Neuron (in vitro differentiated cells): ENCODE results near the gene NEU1.
"Not testable (repeated sequence)": the region's sequence is repeated elsewhere in the genome, so short reads cannot be mapped to it uniquely, and the experiment has no call there.

Experiments used
- H2AFZ ChIP-seq: one replicate; pipeline ENCODE4 v1.6.1; 2013; ENCODE audit warnings: low read depth, mild to moderate bottlenecking, inconsistent platforms, low read length, moderate library complexity
- H3K27me3 ChIP-seq: one replicate; pipeline ENCODE4 v1.6.1; 2013; ENCODE audit warnings: low read length; ENCODE audit not compliant: insufficient read depth
- H3K36me3 ChIP-seq: one replicate; pipeline ENCODE4 v1.6.1; 2013; ENCODE audit warnings: low read length; ENCODE audit not compliant: insufficient read depth
- H3K4me1 ChIP-seq: one replicate; pipeline ENCODE4 v1.6.1; 2013; ENCODE audit warnings: low read length; ENCODE audit not compliant: insufficient read depth
- H3K4me3 ChIP-seq: 2 replicates; pipeline ENCODE4 v1.5.1; 2013; ENCODE audit warnings: mild to moderate bottlenecking, low read length, moderate library complexity
- H3K9me3 ChIP-seq: one replicate; pipeline ENCODE4 v1.6.1; 2013; ENCODE audit warnings: low read length

Gene NEU1

DNA sequence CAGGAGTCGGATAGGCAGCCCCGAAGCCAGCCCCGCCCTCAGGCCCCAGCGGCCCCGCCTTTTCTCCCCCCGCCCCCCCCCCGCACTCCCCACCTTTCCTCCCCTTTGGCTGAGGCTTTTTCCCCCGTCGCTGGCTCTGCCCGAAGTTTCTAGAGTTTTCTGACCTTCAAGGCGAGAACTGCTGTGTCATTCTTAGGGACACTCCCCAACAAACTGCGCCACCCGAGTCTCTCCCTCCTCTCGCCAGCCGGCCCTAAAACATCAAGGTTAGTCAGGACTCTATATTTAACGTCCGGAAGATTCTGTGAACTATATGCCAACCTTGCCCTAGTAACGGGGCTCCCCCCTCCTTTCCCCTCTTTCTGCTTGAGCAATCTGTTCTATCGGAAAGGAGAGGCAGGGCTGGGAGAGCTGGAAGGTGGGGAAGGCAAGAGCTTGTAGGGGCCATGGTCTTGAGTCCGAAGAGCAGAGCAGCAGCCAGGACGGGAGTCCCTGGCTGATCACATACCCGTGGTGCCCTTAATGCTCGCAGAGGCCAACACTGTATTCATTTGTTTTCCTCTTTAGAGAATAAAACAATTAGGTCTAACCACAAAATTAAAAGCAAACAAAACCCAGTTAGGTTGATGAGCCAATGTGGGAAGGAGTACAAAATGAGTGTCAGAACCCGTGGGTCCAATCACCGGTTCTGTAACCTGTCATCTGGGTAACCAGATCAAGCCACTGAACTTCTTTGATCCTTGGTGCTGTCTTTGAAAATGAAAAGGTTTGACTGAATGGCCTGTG, 40.4 kb downstream of the NEU1 start:
- Histone ChIP-seq H3K27me3 (no peaks in the 10 kb centered on the region), H3K36me3 (no peaks in the 10 kb centered on the region), H3K9me3 (no peaks in the 10 kb centered on the region), H2AFZ (no peak overlapping the region), H3K4me1 (peaks cover 15% of the 10 kb centered on the region), H3K4me3 (peak overlapping the region; percentile 45)

GRCh38 chr6:31821301-31822035, 41.2 kb downstream of the NEU1 start:
- H3K36me3 ChIP-seq = no peaks in the 10 kb centered on the region
- H3K9me3 ChIP-seq = no peaks in the 10 kb centered on the region
- H3K4me3 ChIP-seq = peak overlapping the region; percentile 45
- H3K4me1 ChIP-seq = peaks cover 11% of the 10 kb centered on the region
- H3K27me3 ChIP-seq = no peaks in the 10 kb centered on the region
- peak overlapping the region; percentile 87 for H2AFZ ChIP-seq

DNA sequence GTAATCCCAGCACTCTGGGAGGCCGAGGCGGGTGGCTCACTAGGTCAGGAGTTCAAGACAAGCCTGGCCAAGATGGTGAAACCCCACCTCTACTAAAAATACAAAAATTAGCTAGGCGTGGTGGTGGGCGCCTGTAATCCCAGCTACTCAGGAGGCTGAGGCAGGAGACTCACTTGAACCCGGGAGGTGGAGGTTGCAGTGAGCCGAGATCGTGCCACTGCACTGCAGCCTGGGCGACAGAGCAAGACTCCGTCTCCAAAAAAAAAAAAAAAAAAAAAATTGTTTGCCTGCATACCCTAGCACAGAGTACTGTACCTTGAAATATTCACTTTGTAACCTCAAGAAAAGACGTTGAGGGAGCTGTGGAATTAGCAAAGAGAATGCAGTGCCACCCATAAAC, 42.2 kb downstream of the NEU1 start:
- H3K27me3 ChIP-seq, H2AFZ ChIP-seq, H3K4me3 ChIP-seq, H3K4me1 ChIP-seq, H3K9me3 ChIP-seq, H3K36me3 ChIP-seq: not testable (repeated sequence)

- Histone ChIP-seq H3K9me3 (no peaks in the 10 kb centered on the region), H2AFZ (no peak overlapping the region), H3K4me3 (no peak overlapping the region), H3K4me1 (peaks cover 7% of the 10 kb centered on the region), H3K36me3 (no peaks in the 10 kb centered on the region), H3K27me3 (no peaks in the 10 kb centered on the region)
Measured at GRCh38 chr6:31819871-31820299, 42.7 kb downstream of the NEU1 start.

GRCh38 chr6:31817929-31818511, 44.6 kb downstream of the NEU1 start:
- not testable (repeated sequence) for H3K27me3 ChIP-seq, H2AFZ ChIP-seq, H3K4me1 ChIP-seq, H3K9me3 ChIP-seq, H3K4me3 ChIP-seq, H3K36me3 ChIP-seq

- H3K4me1 ChIP-seq = not testable (repeated sequence)
- peak overlapping the region; percentile 38 for H3K4me3 ChIP-seq
Measured at GRCh38 chr6:31817133-31817928, 45.3 kb downstream of the NEU1 start.

GRCh38 chr6:31815025-31815838, 47.4 kb downstream of the NEU1 start, which contains the start of the genes HSPA1A and HSPA1L:
HSPA1A (plus strand) TSS chr6:31815543; CDS start chr6:31815757, 214 bp downstream.
HSPA1L (minus strand) TSS chr6:31815283; CDS start chr6:31811972, 3,311 bp downstream.
- H3K27me3 ChIP-seq = no peaks in the 10 kb centered on the region
- no peaks in the 10 kb centered on the region for H3K4me1 ChIP-seq
- H3K4me3 ChIP-seq = no peak within 1 kb of the TSS
- peaks cover 2% of the 10 kb centered on the region for H3K9me3 ChIP-seq
- no peaks in the 10 kb centered on the region for H3K36me3 ChIP-seq
- H2AFZ ChIP-seq = no peak within 1 kb of the TSS

More at GRCh38 chr6:31817133-31817928, 45.3 kb downstream of the NEU1 start:
- H3K9me3 ChIP-seq, H2AFZ ChIP-seq, H3K27me3 ChIP-seq, H3K36me3 ChIP-seq: not testable (repeated sequence)

DNA sequence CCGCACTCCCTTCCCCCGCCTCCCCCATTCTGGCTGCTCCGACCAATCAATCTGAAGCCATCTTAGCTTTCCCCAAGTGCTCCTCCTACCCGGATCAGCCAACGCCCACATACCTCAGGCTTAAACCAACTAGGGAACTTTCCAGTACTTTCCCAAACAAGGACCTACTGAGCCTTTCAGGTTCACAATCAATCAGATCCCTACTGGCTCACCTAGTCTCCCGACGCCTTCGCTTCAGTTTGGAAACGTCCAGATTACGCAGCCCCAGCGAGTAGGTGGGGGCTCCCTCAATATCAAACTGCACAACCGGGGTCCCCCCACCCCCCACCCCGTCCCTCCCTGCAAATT, 48.0 kb downstream of the NEU1 start:
- Histone ChIP-seq H2AFZ (no peak overlapping the region), H3K4me3 (no peak overlapping the region), H3K9me3 (peaks cover 2% of the 10 kb centered on the region), H3K4me1 (no peaks in the 10 kb centered on the region), H3K27me3 (no peaks in the 10 kb centered on the region), H3K36me3 (no peaks in the 10 kb centered on the region)

GRCh38 chr6:31813465-31813849, 49.2 kb downstream of the NEU1 start:
- Histone ChIP-seq H3K4me1 (no peaks in the 10 kb centered on the region), H3K9me3 (peaks cover 2% of the 10 kb centered on the region), H3K36me3 (no peaks in the 10 kb centered on the region), H2AFZ (no peak overlapping the region), H3K4me3 (no peak overlapping the region), H3K27me3 (no peaks in the 10 kb centered on the region)

DNA sequence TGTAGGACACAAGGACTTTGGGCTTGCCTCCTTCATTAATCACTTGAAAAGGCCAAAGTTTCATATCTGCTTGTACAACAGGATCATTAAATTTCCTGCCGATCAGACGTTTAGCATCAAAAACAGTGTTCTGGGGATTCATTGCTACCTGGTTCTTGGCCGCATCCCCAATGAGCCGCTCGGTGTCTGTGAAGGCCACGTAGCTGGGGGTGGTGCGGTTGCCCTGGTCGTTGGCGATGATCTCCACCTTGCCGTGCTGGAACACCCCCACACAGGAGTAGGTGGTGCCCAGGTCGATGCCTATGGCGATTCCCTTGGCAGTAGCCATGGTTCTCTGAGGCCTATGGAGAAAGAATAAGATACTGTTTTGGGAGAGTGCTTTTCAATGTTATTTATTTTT, 51.0 kb downstream of the NEU1 start:
- no peak overlapping the region for H3K4me3 ChIP-seq
- H3K27me3 ChIP-seq = no peaks in the 10 kb centered on the region
- no peaks in the 10 kb centered on the region for H3K36me3 ChIP-seq
- no peaks in the 10 kb centered on the region for H3K4me1 ChIP-seq
- H3K9me3 ChIP-seq = peaks cover 2% of the 10 kb centered on the region
- no peak overlapping the region for H2AFZ ChIP-seq

DNA sequence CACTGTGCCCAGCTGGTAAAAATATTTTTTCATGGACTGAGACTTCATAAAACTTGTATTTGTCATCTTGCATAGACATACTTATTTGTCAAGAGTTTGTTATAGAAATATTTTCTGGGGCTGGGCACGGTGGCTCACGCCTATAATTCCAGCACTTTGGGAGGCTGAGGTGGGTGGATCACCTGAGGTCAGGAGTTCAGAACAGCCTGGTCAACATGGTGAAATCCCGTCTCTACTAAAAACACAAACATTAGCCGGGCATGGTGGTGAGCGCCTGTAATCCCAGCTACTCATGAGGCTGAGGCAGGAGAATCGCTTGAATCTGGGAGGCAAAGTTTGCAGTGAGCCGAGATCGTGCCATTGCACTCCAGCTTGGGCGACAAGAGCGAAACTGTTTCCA, 54.0 kb downstream of the NEU1 start:
- H3K4me3 ChIP-seq, H3K4me1 ChIP-seq, H2AFZ ChIP-seq, H3K9me3 ChIP-seq, H3K27me3 ChIP-seq: not testable (repeated sequence)
- H3K36me3 ChIP-seq = peaks cover 12% of the 10 kb centered on the region
